ENCODE results near the gene CLDN19.

The CLDN19 gene

DNA sequence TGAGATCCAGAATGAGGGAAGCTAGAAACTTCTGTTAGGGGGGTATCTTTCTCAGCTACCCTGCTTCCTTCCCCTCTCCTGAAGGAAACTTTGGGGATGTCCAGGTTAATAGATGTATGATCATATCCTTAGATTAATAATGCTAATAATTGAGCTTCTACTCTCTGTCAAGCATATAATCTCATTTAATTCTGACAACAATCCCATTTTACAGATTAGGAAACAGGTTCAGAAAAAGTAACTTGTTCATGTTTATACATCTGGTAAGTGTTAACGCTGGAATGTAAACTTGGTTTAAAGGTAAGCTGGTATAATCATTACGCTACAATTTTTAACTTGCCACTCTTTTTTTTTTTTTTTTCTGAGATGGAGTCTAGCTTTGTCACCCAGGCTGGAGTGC, 43.1 kb upstream of the CLDN19 start:
- in situ Hi-C loops (cut with MboI; ENCODE audit: low sequenced_read_pairs, unreplicated experiment): loop anchor here (10.0 kb wide), 2 partner anchors 132 to 292 kb away; no protein-coding TSS in a partner anchor
- TF ChIP-seq, protein P1, sequence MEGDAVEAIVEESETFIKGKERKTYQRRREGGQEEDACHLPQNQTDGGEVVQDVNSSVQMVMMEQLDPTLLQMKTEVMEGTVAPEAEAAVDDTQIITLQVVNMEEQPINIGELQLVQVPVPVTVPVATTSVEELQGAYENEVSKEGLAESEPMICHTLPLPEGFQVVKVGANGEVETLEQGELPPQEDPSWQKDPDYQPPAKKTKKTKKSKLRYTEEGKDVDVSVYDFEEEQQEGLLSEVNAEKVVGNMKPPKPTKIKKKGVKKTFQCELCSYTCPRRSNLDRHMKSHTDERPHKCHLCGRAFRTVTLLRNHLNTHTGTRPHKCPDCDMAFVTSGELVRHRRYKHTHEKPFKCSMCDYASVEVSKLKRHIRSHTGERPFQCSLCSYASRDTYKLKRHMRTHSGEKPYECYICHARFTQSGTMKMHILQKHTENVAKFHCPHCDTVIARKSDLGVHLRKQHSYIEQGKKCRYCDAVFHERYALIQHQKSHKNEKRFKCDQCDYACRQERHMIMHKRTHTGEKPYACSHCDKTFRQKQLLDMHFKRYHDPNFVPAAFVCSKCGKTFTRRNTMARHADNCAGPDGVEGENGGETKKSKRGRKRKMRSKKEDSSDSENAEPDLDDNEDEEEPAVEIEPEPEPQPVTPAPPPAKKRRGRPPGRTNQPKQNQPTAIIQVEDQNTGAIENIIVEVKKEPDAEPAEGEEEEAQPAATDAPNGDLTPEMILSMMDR (IDR thresholded peaks at IDR 0.05; ENCODE audit: borderline replicate concordance, control extremely low read depth, extremely low read depth, insufficient read depth, missing control alignments): no peak
- DNase-seq (ENCODE audit: low spot score): no peak

DNA sequence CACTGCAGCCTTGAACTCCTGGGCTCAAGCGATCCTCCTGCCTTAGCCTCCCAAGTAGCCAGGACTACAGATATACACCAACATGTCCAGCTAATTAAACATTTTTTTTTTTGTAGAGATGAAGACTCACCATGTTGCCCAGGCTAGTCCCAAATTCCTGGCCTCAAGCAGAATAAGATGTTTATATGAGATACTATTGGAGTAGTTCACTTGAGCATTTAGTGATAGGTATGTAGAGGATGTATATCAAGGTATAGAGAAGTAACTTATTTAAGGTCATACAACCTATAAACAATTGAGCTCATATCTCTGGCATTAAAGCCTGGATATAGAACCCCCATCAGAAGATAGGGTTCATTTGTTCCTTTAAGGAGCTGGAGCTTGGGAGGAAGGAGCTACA, 40.1 kb upstream of the CLDN19 start:
- TF ChIP-seq, protein P1 (IDR thresholded peaks at IDR 0.05; ENCODE audit: borderline replicate concordance, control extremely low read depth, extremely low read depth, insufficient read depth, missing control alignments): no peak
- in situ Hi-C loops (cut with MboI; ENCODE audit: low sequenced_read_pairs, unreplicated experiment): loop anchor here (10.0 kb wide), 2 partner anchors 135 to 295 kb away; no protein-coding TSS in a partner anchor
- no peak for DNase-seq (ENCODE audit: low spot score)

DNA sequence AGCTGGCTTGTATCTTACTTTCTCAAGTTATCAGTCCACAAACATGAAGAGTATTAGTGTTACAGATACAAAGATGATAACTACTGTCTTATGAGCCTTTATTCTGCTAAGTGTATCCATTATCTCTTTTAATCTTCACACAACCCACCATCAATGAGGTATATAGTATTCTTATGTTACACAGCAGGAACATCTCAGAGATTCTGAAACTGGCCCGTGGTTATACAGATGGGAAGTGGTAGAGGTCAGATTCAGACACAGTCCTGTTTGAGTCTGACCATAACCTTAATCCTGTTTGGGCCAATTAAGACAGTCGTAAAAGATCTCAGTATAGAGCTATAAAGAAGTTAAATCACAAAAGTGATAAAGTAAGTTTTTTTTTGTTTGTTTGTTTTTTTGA, 39.7 kb upstream of the CLDN19 start:
- peak; percentile 54 for DNase-seq (ENCODE audit: low spot score)
- in situ Hi-C loops (cut with MboI; ENCODE audit: low sequenced_read_pairs, unreplicated experiment): loop anchor here (10.0 kb wide), 2 partner anchors 135 to 295 kb away; no protein-coding TSS in a partner anchor
- TF ChIP-seq, protein P1 (IDR thresholded peaks at IDR 0.05; ENCODE audit: borderline replicate concordance, control extremely low read depth, extremely low read depth, insufficient read depth, missing control alignments): no peak

DNA sequence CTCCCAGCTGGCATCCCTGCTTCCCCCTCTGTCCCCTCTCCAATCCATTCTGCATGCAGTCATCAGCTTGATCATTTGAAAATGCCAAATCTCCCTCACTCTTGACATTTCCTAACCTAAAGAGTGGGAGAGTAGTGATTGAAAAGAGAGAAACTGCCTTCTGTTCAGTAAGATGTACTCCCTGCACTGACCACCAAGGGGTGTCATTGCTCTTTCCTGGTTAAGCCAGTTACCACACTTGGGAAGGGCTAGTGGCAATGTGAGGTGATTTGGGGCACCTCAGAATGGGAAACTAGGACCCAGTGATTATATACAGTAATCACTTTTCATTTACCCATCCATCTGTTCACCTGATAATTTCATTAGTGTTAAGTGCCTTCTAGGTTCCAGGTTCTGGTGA, 37.8 kb upstream of the CLDN19 start:
- in situ Hi-C loops (cut with MboI; ENCODE audit: low sequenced_read_pairs, unreplicated experiment): no loop called here
- DNase-seq (ENCODE audit: low spot score): peak; percentile 63
- TF ChIP-seq, protein P1 (IDR thresholded peaks at IDR 0.05; ENCODE audit: borderline replicate concordance, control extremely low read depth, extremely low read depth, insufficient read depth, missing control alignments): peak; percentile 46

DNA sequence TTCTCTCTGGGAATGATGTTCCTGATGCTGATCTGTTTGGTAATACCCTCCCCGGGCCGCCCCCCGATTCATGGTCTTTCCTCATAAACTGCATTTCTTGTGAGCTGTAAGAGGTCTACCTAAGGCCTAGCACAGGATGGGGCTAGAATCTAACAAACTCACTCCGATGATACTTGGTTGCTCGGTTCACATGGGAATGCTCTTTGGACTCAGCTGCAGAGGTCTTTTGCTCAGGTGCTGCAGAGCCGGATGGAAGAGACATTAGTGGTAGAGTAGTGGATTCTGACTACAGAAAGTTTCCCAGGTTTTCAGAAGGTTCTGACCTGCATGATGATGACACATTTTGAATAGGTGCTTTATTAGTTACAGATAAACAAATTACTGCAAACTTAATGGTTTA, 36.5 kb upstream of the CLDN19 start:
- DNase-seq (ENCODE audit: low spot score): no peak
- TF ChIP-seq, protein P1 (IDR thresholded peaks at IDR 0.05; ENCODE audit: borderline replicate concordance, control extremely low read depth, extremely low read depth, insufficient read depth, missing control alignments): no peak
- in situ Hi-C loops (cut with MboI; ENCODE audit: low sequenced_read_pairs, unreplicated experiment): no loop called here

DNA sequence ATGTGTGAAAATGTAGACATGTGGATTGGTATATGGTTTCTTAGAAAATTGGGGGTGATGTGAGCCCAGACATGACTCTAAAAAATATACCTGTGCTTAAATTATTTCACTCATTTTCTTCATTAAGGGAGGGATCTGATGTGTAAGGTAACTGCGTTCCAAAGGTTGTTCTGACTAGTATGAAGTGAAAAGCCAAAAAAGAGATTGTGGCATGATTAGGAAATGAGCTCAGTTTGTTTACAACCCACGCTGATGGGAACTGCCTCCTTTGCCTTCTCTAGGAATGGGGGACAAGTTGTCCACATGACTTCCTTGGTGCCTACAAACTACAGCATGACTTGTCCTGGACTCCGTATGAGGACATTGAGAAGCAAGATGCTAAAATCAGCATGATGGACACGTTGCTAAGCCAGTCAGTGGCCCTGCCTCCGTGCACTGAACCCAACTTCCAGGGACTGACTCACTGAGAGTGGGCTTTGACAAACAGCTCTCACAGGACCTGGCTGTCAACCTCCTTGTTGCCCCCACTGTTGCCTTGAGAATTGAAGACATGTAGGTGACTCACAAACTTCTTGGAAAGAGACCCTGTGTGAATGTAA, 35.0 kb upstream of the CLDN19 start:
- TF ChIP-seq, protein P1 (IDR thresholded peaks at IDR 0.05; ENCODE audit: borderline replicate concordance, control extremely low read depth, extremely low read depth, insufficient read depth, missing control alignments): no peak
- in situ Hi-C loops (cut with MboI; ENCODE audit: low sequenced_read_pairs, unreplicated experiment): no loop called here
- no peak for DNase-seq (ENCODE audit: low spot score)

All from GM13976 (cell line).